Panc1 (cell line): Measurements from ENCODE around the gene PARD6B. TPM values are rescaled to one million over a fixed set of nuclear protein-coding genes. Genes with fewer than 3 reads are reported as not detected.

Source experiments
- ATAC-seq: fragments of 200-7000 bp; cut with Tn5 transposase; 2 replicates; pipeline ENCODE4 v1.9.1; 2020; ENCODE audit warnings: mild to moderate bottlenecking, moderate library complexity
- BruUV-seq: library from RNA; stranded (reverse); fragments of 400-500 nt; replicated peaks from 2 replicates; lab custom pipeline; 2021; lab: Mats Ljungman, UMichigan
- CTCF ChIA-PET: fragments of 300-600 bp; sonication (Branson Sonifier 250); formaldehyde crosslinking; loops from one replicate; lab custom pipeline; 2022; ENCODE audit warnings: antibody characterized with exemption; lab: Charles Lee
- POLR2A ChIA-PET: fragments of 300-600 bp; sonication (Branson Sonifier 250); formaldehyde crosslinking; loops from one replicate; lab custom pipeline; 2022; ENCODE audit warnings: antibody characterized with exemption; lab: Charles Lee
- DNase-seq: peaks from one replicate; pipeline ENCODE4 v3.0.0-alpha.2; 2010; ENCODE audit warnings: low read depth, low spot score
- H3K27ac ChIP-seq: 2 replicates; pipeline ENCODE4 v1.5.1; 2011; ENCODE audit warnings: mild to moderate bottlenecking, low read length, inconsistent platforms
- H3K27me3 ChIP-seq: fragments of 200-500 bp; sonication (Bioruptor generic); 2 replicates; pipeline ENCODE4 v1.6.0; 2014; ENCODE audit warnings: low read length, inconsistent platforms; ENCODE audit not compliant: control insufficient read depth, insufficient read depth
- H3K36me3 ChIP-seq: fragments of 200-500 bp; sonication (Bioruptor generic); 2 replicates; pipeline ENCODE4 v1.5.1; 2014; ENCODE audit warnings: inconsistent platforms, mild to moderate bottlenecking, low read length, moderate library complexity; ENCODE audit not compliant: control insufficient read depth, insufficient read depth
- H3K4me1 ChIP-seq: 2 replicates; pipeline ENCODE4 v1.5.1; 2011; ENCODE audit warnings: inconsistent platforms, mild to moderate bottlenecking, low read length, moderate library complexity; ENCODE audit not compliant: control insufficient read depth, insufficient read depth
- H3K4me3 ChIP-seq, 2 experiments: 2 replicates each; pipeline ENCODE4 v1.5.1; 2011 to 2012; ENCODE audit warnings: low read depth in 2 of 2, low read length in 2 of 2, mild to moderate bottlenecking in 2 of 2, inconsistent platforms in 1 of 2, moderate library complexity in 1 of 2
- H3K9me3 ChIP-seq: fragments of 200-500 bp; sonication (Bioruptor generic); 2 replicates; pipeline ENCODE4 v1.5.1; 2014; ENCODE audit warnings: low read depth, mild to moderate bottlenecking, inconsistent platforms, low read length, moderate library complexity; ENCODE audit not compliant: control insufficient read depth, insufficient read depth
- POLR2AphosphoS5 ChIP-seq: IDR thresholded peaks from 2 replicates; pipeline ENCODE4 v1.6.1; 2012; ENCODE audit warnings: mild to moderate bottlenecking, low read depth, low read length, moderate library complexity
- SIN3A ChIP-seq: IDR thresholded peaks from 2 replicates; pipeline ENCODE4 v1.6.1; 2012; ENCODE audit warnings: low read depth, mild to moderate bottlenecking, low read length, moderate library complexity, borderline replicate concordance; ENCODE audit not compliant: insufficient read depth
- TCF7L2 ChIP-seq: IDR thresholded peaks from 2 replicates; pipeline ENCODE4 v1.6.1; 2011; ENCODE audit warnings: mild to moderate bottlenecking, low read depth, low read length, inconsistent platforms
- in situ Hi-C: cut with HindIII; loops from 2 replicates; pipeline ENCODE4 v1.10.0; 2016; ENCODE audit warnings: low sequenced_read_pairs, low pct_unique_long_range_greater_than_20kb
- intact Hi-C: fragments of 100-400 bp; cut with micrococcal nuclease; formaldehyde crosslinking; loops from one replicate; pipeline ENCODE4 v1.10.0; 2022; ENCODE audit not compliant: unreplicated experiment
- total RNA-seq: library from RNA; stranded (reverse); gene quantifications from one replicate; pipeline ENCODE4 v1.2.1, GENCODE V29; 2021; ENCODE audit not compliant: unreplicated experiment
- TF ChIP-seq, protein P1 (sequence below): fragments of 450-650 bp; IDR thresholded peaks from 2 replicates; pipeline ENCODE4 v1.5.1; 2017; ENCODE audit warnings: mild to moderate bottlenecking
- TF ChIP-seq, protein P2 (sequence below), 2 experiments: IDR thresholded peaks; 2 replicates each; pipeline ENCODE4 v1.6.1; 2011 to 2012; ENCODE audit warnings: low read depth in 2 of 2, control low read depth in 1 of 2, low read length in 1 of 2, mild to moderate bottlenecking in 1 of 2, moderate library complexity in 1 of 2; ENCODE audit not compliant: insufficient read depth in 1 of 2

PARD6B gene
- total RNA-seq, 1 experiment from 2014 or later = 132 TPM

DNA sequence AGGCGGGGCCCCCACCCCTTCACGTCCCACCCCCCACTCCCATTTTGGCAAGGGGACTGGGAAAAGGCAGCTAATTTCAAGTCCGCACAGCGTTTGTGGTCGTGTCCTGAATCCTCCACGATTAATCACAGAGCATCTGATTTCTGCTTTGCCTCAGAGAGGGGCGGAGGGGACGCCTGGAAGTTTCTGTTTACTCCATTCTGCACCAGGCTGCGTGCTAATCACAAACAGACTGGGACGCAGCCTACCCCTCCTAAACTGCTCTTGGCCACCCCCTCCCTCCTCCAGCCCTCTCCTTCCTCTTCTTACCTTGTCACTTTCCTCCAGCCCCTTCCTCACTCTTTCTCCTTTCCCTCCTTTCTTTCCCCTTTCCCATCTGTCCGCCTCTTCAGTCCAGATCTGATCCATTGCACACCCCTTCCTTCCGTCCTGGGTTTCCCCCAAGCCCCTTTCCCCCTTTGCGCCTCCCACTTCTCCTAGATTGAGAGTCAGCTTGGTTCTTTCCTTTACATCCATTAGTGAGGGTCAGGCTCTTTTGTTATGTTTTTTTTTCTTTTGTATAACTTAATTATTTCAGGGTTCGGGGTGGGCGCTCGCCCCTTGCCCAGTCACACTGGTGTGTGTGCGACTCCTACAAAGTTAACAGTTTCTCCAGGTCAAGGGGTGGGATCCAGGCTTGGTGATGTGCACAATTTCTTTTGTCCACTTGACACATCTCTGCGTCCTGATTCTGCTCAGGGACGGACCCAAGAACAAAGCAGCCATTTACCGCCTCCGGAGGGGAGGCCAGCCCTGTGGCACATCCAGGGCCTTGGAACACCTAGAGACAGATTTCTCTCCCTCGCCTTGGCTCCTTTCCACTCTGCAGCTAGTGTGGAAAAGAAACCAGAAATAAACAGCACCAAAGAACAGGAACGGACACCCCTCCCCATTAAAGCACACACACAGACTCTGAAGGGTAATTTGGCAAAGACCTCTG, 39.5 kb upstream of the PARD6B start:
- intact Hi-C loops (loop anchor here (2.0 kb wide), 1 partner anchor 37 kb away; no protein-coding TSS in a partner anchor), in situ Hi-C loops (no loop called here)
- ChIA-PET POLR2A (interaction anchor here (0.6 to 1.2 kb wide), 4 partner anchors 12 to 40 kb away, joined by 3 to 4 read pairs (median 3); partner anchors contain the start of gene PARD6B), CTCF (interaction anchor here (0.6 to 1.0 kb wide), 3 partner anchors 22 to 1234 kb away, joined by 3 to 11 read pairs (median 3); partner anchors contain the start of gene PARD6B)
- BruUV-seq = TSS peak; percentile 90
- no peaks in the 10 kb centered on the region for H3K9me3 ChIP-seq
- peaks cover 78% of the 10 kb centered on the region for H3K4me1 ChIP-seq
- H3K36me3 ChIP-seq = no peaks in the 10 kb centered on the region
- H3K4me3 ChIP-seq = peak overlapping the region; percentile 64 to 71
- H3K27me3 ChIP-seq = no peaks in the 10 kb centered on the region
- peak overlapping the region; percentile 99 for H3K27ac ChIP-seq
- ATAC-seq (peak; percentile 40), DNase-seq (no peak)
- TF ChIP-seq, protein P1, sequence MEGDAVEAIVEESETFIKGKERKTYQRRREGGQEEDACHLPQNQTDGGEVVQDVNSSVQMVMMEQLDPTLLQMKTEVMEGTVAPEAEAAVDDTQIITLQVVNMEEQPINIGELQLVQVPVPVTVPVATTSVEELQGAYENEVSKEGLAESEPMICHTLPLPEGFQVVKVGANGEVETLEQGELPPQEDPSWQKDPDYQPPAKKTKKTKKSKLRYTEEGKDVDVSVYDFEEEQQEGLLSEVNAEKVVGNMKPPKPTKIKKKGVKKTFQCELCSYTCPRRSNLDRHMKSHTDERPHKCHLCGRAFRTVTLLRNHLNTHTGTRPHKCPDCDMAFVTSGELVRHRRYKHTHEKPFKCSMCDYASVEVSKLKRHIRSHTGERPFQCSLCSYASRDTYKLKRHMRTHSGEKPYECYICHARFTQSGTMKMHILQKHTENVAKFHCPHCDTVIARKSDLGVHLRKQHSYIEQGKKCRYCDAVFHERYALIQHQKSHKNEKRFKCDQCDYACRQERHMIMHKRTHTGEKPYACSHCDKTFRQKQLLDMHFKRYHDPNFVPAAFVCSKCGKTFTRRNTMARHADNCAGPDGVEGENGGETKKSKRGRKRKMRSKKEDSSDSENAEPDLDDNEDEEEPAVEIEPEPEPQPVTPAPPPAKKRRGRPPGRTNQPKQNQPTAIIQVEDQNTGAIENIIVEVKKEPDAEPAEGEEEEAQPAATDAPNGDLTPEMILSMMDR = no peak
- TF ChIP-seq, protein P2, sequence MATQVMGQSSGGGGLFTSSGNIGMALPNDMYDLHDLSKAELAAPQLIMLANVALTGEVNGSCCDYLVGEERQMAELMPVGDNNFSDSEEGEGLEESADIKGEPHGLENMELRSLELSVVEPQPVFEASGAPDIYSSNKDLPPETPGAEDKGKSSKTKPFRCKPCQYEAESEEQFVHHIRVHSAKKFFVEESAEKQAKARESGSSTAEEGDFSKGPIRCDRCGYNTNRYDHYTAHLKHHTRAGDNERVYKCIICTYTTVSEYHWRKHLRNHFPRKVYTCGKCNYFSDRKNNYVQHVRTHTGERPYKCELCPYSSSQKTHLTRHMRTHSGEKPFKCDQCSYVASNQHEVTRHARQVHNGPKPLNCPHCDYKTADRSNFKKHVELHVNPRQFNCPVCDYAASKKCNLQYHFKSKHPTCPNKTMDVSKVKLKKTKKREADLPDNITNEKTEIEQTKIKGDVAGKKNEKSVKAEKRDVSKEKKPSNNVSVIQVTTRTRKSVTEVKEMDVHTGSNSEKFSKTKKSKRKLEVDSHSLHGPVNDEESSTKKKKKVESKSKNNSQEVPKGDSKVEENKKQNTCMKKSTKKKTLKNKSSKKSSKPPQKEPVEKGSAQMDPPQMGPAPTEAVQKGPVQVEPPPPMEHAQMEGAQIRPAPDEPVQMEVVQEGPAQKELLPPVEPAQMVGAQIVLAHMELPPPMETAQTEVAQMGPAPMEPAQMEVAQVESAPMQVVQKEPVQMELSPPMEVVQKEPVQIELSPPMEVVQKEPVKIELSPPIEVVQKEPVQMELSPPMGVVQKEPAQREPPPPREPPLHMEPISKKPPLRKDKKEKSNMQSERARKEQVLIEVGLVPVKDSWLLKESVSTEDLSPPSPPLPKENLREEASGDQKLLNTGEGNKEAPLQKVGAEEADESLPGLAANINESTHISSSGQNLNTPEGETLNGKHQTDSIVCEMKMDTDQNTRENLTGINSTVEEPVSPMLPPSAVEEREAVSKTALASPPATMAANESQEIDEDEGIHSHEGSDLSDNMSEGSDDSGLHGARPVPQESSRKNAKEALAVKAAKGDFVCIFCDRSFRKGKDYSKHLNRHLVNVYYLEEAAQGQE (IDR thresholded peaks at IDR 0.05; ENCODE audit: insufficient read depth in 1 of 2, low read depth in 2 of 2, low read length in 1 of 2) = no peak
- TF ChIP-seq SIN3A = 0 out of 2 replicates have a peak, but pooled peaks have one; percentile 44
- peak; percentile 57 for TF ChIP-seq POLR2AphosphoS5

DNA sequence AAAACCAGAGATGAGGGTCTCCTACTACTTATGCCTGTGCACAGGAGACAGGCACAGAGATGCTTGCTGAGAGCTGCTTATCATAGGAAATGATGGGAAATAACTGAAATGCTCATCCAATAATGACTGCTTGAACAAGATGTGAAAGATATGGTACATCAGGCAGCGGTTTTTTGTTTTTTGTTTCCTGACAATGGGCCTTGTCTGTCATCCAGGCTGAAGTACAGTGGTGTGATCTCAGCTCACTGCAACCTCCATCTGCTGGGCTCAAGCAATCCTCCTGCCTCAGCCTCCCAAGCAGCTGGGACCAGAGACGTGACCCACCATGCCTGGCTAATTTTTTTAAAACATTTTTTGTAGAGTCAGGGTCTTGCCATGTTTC, 38.8 kb upstream of the PARD6B start:
- in situ Hi-C loops (no loop called here), intact Hi-C loops (no loop called here)
- ChIA-PET CTCF (no interaction called here), POLR2A (no interaction called here)
- Histone ChIP-seq H3K36me3 (no peaks in the 10 kb centered on the region), H3K27me3 (no peaks in the 10 kb centered on the region), H3K4me3 (peak overlapping the region in 1 of 2 experiments; percentile 71; a peak in 2 of 4 replicates), H3K4me1 (peaks cover 72% of the 10 kb centered on the region), H3K9me3 (no peaks in the 10 kb centered on the region), H3K27ac (peak overlapping the region; percentile 99)
- no peak for DNase-seq
- BruUV-seq = no TSS peak
- no peak for ATAC-seq
- TF ChIP-seq POLR2AphosphoS5 (no peak), TCF7L2 (no peak)
- TF ChIP-seq, protein P1 = no peak
